Gastrocnemius medialis (tissue), 4 donors: ENCODE measurements around the gene TMEM236. TPM values are rescaled to one million over a fixed set of nuclear protein-coding genes. Genes with fewer than 3 reads are reported as not detected.
A peak's percentile ranks its signal among the peaks of the same experiment; 100 is the strongest.

Experiments
- ATAC-seq, 2 donors: fragments of 150-250 bp; one replicate each; pipeline ENCODE4 v1.9.1; 2016
- DNase-seq, 2 donors: peaks; one replicate each; pipeline ENCODE4 v3.0.0-alpha.2; 2019
- H3K27ac ChIP-seq, 4 donors: fragments of 200-600 bp; sonication (generic); 1 replicate in 1 of 4; 2 replicates in 3 of 4; pipeline ENCODE4 v1.5.1; 2016 to 2018; ENCODE audit warnings: mild to moderate bottlenecking in 2 of 4, moderate library complexity in 1 of 4
- H3K27me3 ChIP-seq, 3 donors: fragments of 200-600 bp; sonication (generic) in 2 of 3; 1 replicate in 1 of 3; 2 replicates in 2 of 3; pipeline versions ENCODE4 v1.5.1 to v1.6.0; 2016 to 2019; ENCODE audit warnings: mild to moderate bottlenecking in 1 of 3, moderate library complexity in 1 of 3
- H3K36me3 ChIP-seq, 2 donors: fragments of 200-600 bp; sonication (generic) in 1 of 2; one replicate each; pipeline ENCODE4 v1.5.1; 2017 to 2018
- H3K4me1 ChIP-seq, 2 donors: fragments of 200-600 bp; sonication (generic) in 1 of 2; one replicate each; pipeline ENCODE4 v1.5.1; 2016 to 2017; ENCODE audit warnings: mild to moderate bottlenecking in 2 of 2
- H3K4me3 ChIP-seq, 4 donors: fragments of 200-600 bp; sonication (generic) in 3 of 4; 1 replicate in 1 of 4; 2 replicates in 3 of 4; pipeline ENCODE4 v1.5.1; 2016 to 2019; ENCODE audit warnings: mild to moderate bottlenecking in 2 of 4
- H3K9me3 ChIP-seq, 3 donors: fragments of 200-600 bp; sonication (generic) in 2 of 3; 1 replicate in 1 of 3; 2 replicates in 2 of 3; pipeline ENCODE4 v1.5.1; 2016 to 2019
- CTCF ChIP-seq, 5 experiments: fragments of 450-650 bp in 3 of 5; fragments of 200-600 bp in 2 of 5; sonication (generic) in 2 of 5; IDR thresholded peaks in 4 of 5; conservative IDR thresholded peaks in 1 of 5; 1 replicate in 4 of 5; 2 replicates in 1 of 5; pipeline ENCODE4 v1.5.1; 2016 to 2019; ENCODE audit warnings: antibody characterized with exemption in 5 of 5, mild to moderate bottlenecking in 3 of 5, moderate library complexity in 3 of 5
- POLR2A ChIP-seq, 2 donors: fragments of 450-650 bp; IDR thresholded peaks; one replicate each; pipeline ENCODE4 v1.6.1; 2017; ENCODE audit warnings: antibody characterized with exemption in 2 of 2, mild to moderate bottlenecking in 2 of 2, moderate library complexity in 2 of 2
- in situ Hi-C, 4 donors: fragments of 200-750 bp; cut with MboI; loops; one replicate each; pipeline versions ENCODE4 v1.15.0 to v1.8.0; 2017; ENCODE audit warnings: low sequenced_read_pairs in 4 of 4
- intact Hi-C: fragments of 100-400 bp; cut with DNase I; formaldehyde crosslinking; loops from one replicate; pipeline ENCODE4 v1.15.1; 2023; ENCODE audit warnings: low total_unique reads
- total RNA-seq, 4 donors: library from RNA; depleted of rRNA; stranded (reverse); fragments of >200 nt; gene quantifications; one replicate each; pipeline versions ENCODE4 v1.1.0 to v1.2.3, GENCODE V29; 2016

Gene TMEM236
- total RNA-seq, 4 donors from 2014 or later = 0.27 to 0.98 (median 0.64) TPM

DNA sequence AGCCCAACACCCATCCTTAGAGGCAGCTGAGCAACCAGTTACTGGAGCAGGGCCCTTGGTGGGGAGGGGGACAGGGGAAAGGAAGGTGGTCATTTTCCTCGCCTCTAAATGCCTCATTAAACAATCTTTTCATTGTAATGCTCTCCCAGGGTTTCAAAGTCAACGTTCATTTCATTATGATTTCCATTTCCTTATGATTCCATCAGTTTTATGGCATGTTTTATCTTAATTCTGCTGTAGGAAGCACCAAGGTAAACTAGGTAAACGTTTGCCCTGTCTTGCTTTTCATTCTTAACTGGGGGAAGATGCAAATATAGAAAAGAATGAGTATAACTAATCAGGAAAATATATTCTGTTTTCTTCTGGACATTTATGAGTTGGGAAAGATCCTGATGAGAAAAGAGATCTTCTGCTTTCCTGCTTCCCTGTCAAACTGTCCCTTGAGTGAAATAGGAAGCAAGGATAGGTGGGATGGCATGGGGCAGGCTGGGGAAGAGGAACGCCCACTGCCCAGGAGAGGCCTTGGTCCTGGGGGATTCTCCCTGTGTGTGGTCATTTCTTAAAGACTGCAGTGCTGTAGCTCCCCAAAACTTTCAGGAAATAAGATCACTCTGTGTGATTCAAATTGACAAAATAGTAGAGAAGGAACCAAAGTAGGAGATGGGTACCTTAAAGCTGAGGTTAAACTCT lies 20.5 kb upstream of the TMEM236 start:
- in situ Hi-C loops = no loop called here
- intact Hi-C loops = no loop called here
- Histone ChIP-seq H3K4me3 (no peak overlapping the region), H3K4me1 (peaks cover 27 to 28% of the 10 kb centered on the region in 2 donors), H3K27me3 (no peaks in the 10 kb centered on the region), H3K36me3 (no peaks in the 10 kb centered on the region), H3K9me3 (no peaks in the 10 kb centered on the region), H3K27ac (peak overlapping the region in 1 of 4 donors; percentile 40)
- no peak for TF ChIP-seq POLR2A (IDR thresholded peaks at IDR 0.05)
- TF ChIP-seq CTCF (IDR thresholded peaks at IDR 0.05 in 4 of 5, conservative IDR thresholded peaks at IDR 0.05 in 1 of 5) = no peak
- no peak for DNase-seq
- no peak for ATAC-seq

GRCh38 chr10:17733620-17734019 lies 18.4 kb upstream of the TMEM236 start:
- H3K27ac ChIP-seq = no peak overlapping the region
- H3K4me3 ChIP-seq = no peak overlapping the region
- H3K9me3 ChIP-seq = no peaks in the 10 kb centered on the region
- in situ Hi-C loops (no loop called here), intact Hi-C loops (no loop called here)
- no peak for DNase-seq
- no peak for ATAC-seq
- no peaks in the 10 kb centered on the region for H3K27me3 ChIP-seq
- TF ChIP-seq CTCF (IDR thresholded peaks at IDR 0.05 in 4 of 5, conservative IDR thresholded peaks at IDR 0.05 in 1 of 5) (no peak), POLR2A (IDR thresholded peaks at IDR 0.05) (no peak)
- H3K36me3 ChIP-seq = no peaks in the 10 kb centered on the region
- peaks cover 33 to 36% of the 10 kb centered on the region in 2 donors for H3K4me1 ChIP-seq

- no peak for TF ChIP-seq CTCF (IDR thresholded peaks at IDR 0.05 in 4 of 5, conservative IDR thresholded peaks at IDR 0.05 in 1 of 5)
- TF ChIP-seq POLR2A (IDR thresholded peaks at IDR 0.05) = no peak
Measured at GRCh38 chr10:17734432-17735080, 17.4 kb upstream of the TMEM236 start.

DNA sequence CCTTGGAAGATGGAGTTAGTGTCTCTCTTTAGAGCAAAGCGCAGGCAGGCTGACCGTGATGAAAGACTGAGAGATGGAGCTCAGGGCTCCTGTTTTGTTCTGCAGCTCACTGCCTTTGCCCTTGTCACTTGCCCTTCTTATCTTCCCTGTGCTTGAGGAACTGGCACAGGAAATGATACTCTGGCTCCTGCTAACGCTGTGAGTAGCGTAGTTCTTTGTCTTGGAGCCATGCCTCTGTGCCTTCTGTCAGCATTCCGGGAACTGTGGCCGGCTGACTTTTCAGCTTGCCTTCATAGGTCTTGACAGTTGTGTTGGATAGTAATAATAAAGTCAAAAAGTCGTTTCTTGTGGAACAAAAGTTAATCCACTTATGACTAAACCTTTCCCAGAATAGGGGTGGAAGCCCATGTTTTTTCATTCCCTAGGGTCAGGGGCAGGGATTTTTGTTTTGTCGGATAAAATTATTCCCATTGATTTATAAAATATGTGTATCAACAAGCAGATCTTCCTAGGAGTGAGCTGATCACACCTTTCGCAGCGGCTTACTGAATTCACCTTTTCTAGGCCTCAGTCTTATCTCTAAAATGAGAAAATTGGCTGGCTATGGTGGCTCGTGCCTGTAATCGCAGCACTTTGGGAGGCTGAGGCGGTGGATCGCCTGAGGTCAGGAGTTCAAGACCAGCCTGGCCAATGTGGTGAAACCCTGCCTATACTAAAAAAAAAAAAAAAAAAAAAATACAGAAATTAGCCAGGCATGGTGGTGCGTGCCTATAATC lies 16.6 kb upstream of the TMEM236 start:
- intact Hi-C loops = loop anchor here (5.0 kb wide), 1 partner anchor 58 kb away; no protein-coding TSS in a partner anchor
- ATAC-seq = peak; percentile 77 to 80
- no peak for TF ChIP-seq CTCF (IDR thresholded peaks at IDR 0.05 in 4 of 5, conservative IDR thresholded peaks at IDR 0.05 in 1 of 5)
- TF ChIP-seq POLR2A (IDR thresholded peaks at IDR 0.05) = no peak
- H3K4me1 ChIP-seq = peaks cover 24 to 30% of the 10 kb centered on the region in 2 donors
- H3K36me3 ChIP-seq = no peaks in the 10 kb centered on the region
- H3K27ac ChIP-seq = peak overlapping the region; percentile 32 to 71 (median 61)
- H3K4me3 ChIP-seq = no peak overlapping the region
- no peaks in the 10 kb centered on the region for H3K9me3 ChIP-seq
- no peaks in the 10 kb centered on the region for H3K27me3 ChIP-seq
- DNase-seq = peak; percentile 34 to 71
- in situ Hi-C loops = no loop called here

More at GRCh38 chr10:17734432-17735080, 17.4 kb upstream of the TMEM236 start:
- DNase-seq (no peak), ATAC-seq (no peak)
- Histone ChIP-seq H3K9me3 (no peaks in the 10 kb centered on the region), H3K27me3 (no peaks in the 10 kb centered on the region), H3K4me3 (no peak overlapping the region), H3K4me1 (peaks cover 32 to 36% of the 10 kb centered on the region in 2 donors), H3K36me3 (no peaks in the 10 kb centered on the region), H3K27ac (peak overlapping the region; percentile 32 to 71 (median 61))
- in situ Hi-C loops (no loop called here), intact Hi-C loops (loop anchor here (5.0 kb wide), 1 partner anchor 57 kb away; no protein-coding TSS in a partner anchor)
